ENCODE data around the gene VPS51. TPM values are rescaled to one million over a fixed set of nuclear protein-coding genes. Genes with fewer than 3 reads are reported as not detected.

Gene VPS51
- total and polyA plus RNA-seq, 2 of the 13 experiments (the other 11 are each of a cell fraction or from before 2014, with no cell fraction given) = 76.3 to 90.6 TPM

DNA sequence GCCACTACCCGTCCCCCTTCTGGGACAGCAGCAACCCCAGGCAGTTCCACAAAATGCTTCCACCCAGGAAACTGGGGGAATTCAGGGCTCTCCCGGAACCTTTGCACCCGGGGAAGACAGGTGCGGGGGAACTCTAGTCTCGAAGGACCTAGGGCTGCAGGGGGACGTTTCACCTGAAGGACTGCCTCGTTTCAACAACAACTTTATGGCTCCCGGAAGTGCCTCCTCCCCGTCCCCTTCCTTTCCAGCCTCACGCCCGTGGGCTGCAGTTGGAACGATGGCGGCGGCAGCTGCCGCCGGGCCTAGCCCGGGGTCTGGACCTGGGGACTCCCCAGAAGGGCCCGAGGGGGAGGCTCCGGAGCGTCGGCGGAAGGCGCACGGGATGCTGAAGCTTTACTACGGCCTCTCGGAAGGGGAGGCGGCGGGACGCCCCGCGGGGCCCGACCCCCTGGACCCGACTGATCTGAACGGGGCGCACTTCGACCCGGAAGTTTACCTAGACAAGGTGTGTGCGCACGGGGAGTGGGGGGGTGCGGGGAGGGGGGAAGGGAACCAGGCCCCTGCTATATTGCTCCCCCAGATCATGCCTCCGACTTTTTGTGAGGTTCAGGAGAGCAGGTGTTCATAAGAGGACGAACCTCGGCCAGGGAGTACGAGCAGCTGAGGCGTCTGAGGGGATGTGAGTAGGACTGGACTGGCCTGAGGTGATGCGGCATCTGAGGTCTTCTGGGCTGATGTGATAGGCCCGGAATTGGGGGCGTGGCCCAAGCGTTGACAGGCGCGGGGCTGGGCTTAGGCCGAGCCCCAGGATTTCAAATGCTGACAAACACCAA lies at the start of gene VPS51 (continued):
- TF ChIP-seq ZNF333 (CRISPR knock-in tag; IDR thresholded peaks at IDR 0.05; ENCODE audit: borderline replicate concordance) (0 out of 2 replicates have a peak, but pooled peaks have one; percentile 60), TSC22D2 (CRISPR knock-in tag; IDR thresholded peaks at IDR 0.05; ENCODE audit: borderline replicate concordance) (no peak), SALL2 (CRISPR knock-in tag; IDR thresholded peaks at IDR 0.05) (peak; percentile 92; the same call in 1 of the 2 replicates), ZNF180 (CRISPR knock-in tag; IDR thresholded peaks at IDR 0.05; ENCODE audit: borderline replicate concordance, low read depth) (no peak), ZNF710 (CRISPR knock-in tag; IDR thresholded peaks at IDR 0.05; ENCODE audit: borderline replicate concordance) (no peak; the same call in 1 of the 2 replicates), ZNF121 (CRISPR knock-in tag; IDR thresholded peaks at IDR 0.05) (peak; percentile 52; the same call in 1 of the 2 replicates), NFIB (CRISPR knock-in tag; IDR thresholded peaks at IDR 0.05; ENCODE audit: borderline replicate concordance) (no peak), MED1 (CRISPR knock-in tag; IDR thresholded peaks at IDR 0.05) (peak; percentile 82), SKIL (CRISPR knock-in tag; IDR thresholded peaks at IDR 0.05; ENCODE audit: borderline replicate concordance) (no peak), CAMTA2 (CRISPR knock-in tag; IDR thresholded peaks at IDR 0.05; ENCODE audit: borderline replicate concordance) (peak; percentile 77; the same call in 1 of the 2 replicates), ZFP62 (CRISPR knock-in tag; IDR thresholded peaks at IDR 0.05) (no peak), ZNF619 (CRISPR knock-in tag; IDR thresholded peaks at IDR 0.05) (no peak; the same call in 1 of the 2 replicates), HOXD1 (CRISPR knock-in tag; IDR thresholded peaks at IDR 0.05) (peak; percentile 86), ZNF570 (CRISPR knock-in tag; IDR thresholded peaks at IDR 0.05; ENCODE audit: borderline replicate concordance) (no peak), TBX3 (IDR thresholded peaks at IDR 0.05; ENCODE audit: borderline replicate concordance) (peak; percentile 57; the same call in 1 of the 2 replicates), MYC (CRISPR knock-in tag; IDR thresholded peaks at IDR 0.05; ENCODE audit: borderline replicate concordance) (peak; percentile 77; the same call in 1 of the 2 replicates), ISX (CRISPR knock-in tag; conservative IDR thresholded peaks at IDR 0.05) (no peak), SRSF4 (IDR thresholded peaks at IDR 0.05; ENCODE audit: low read depth, low read length, poor library complexity, severe bottlenecking) (no peak), HMGA1 (CRISPR knock-in tag; conservative IDR thresholded peaks at IDR 0.05) (no peak)
- TF ChIP-seq, protein P1, sequence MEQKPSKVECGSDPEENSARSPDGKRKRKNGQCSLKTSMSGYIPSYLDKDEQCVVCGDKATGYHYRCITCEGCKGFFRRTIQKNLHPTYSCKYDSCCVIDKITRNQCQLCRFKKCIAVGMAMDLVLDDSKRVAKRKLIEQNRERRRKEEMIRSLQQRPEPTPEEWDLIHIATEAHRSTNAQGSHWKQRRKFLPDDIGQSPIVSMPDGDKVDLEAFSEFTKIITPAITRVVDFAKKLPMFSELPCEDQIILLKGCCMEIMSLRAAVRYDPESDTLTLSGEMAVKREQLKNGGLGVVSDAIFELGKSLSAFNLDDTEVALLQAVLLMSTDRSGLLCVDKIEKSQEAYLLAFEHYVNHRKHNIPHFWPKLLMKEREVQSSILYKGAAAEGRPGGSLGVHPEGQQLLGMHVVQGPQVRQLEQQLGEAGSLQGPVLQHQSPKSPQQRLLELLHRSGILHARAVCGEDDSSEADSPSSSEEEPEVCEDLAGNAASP (CRISPR knock-in tag; IDR thresholded peaks at IDR 0.05; ENCODE audit: borderline replicate concordance) = peak; percentile 67; the same call in 1 of the 2 replicates
- TF ChIP-seq, protein P2, sequence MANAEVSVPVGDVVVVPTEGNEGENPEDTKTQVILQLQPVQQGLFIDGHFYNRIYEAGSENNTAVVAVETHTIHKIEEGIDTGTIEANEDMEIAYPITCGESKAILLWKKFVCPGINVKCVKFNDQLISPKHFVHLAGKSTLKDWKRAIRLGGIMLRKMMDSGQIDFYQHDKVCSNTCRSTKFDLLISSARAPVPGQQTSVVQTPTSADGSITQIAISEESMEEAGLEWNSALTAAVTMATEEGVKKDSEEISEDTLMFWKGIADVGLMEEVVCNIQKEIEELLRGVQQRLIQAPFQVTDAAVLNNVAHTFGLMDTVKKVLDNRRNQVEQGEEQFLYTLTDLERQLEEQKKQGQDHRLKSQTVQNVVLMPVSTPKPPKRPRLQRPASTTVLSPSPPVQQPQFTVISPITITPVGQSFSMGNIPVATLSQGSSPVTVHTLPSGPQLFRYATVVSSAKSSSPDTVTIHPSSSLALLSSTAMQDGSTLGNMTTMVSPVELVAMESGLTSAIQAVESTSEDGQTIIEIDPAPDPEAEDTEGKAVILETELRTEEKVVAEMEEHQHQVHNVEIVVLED (CRISPR knock-in tag; IDR thresholded peaks at IDR 0.05; ENCODE audit: borderline replicate concordance) = peak; percentile 81
